Keratinocyte (primary cell): ENCODE measurements around the gene SYT15.

Experiments
- CTCF ChIP-seq, 3 experiments: IDR thresholded peaks in 1 of 3; conservative IDR thresholded peaks in 1 of 3; optimal IDR thresholded peaks in 1 of 3; 2 replicates in 2 of 3; 3 replicates in 1 of 3; pipeline versions ENCODE3 to v1.5.1; 2011; ENCODE audit warnings: low read length in 3 of 3, mild to moderate bottlenecking in 3 of 3, moderate library complexity in 2 of 3, control low read depth in 1 of 3, inconsistent platforms in 1 of 3; ENCODE audit not compliant: insufficient read depth in 2 of 3; ENCODE audit errors: extremely low read depth in 1 of 3
- EZH2 ChIP-seq: IDR thresholded peaks from one replicate; pipeline ENCODE4 v1.6.1; 2012; ENCODE audit warnings: inconsistent platforms, mild to moderate bottlenecking, low read length, moderate library complexity

- TF ChIP-seq CTCF (optimal IDR thresholded peaks at IDR 0.05 in 1 of 3, IDR thresholded peaks at IDR 0.05 in 1 of 3, conservative IDR thresholded peaks at IDR 0.05 in 1 of 3; ENCODE audit: extremely low read depth in 1 of 3, insufficient read depth in 2 of 3, low read length in 3 of 3) (no peak), EZH2 (no peak)
Measured at GRCh38 chr10:46545861-46546590, 32.9 kb upstream of the SYT15 start.
